HG03064 (cell line): ENCODE measurements around the gene ZNF653.
A peak's percentile ranks its signal among the peaks of the same experiment; 100 is the strongest.

ENCODE experiments used
- ATAC-seq: cut with Tn5 transposase; IDR thresholded peaks from one replicate; pipeline ENCODE4 v1.9.1; 2021; ENCODE audit warnings: low read depth; ENCODE audit not compliant: unreplicated experiment

Gene ZNF653

DNA sequence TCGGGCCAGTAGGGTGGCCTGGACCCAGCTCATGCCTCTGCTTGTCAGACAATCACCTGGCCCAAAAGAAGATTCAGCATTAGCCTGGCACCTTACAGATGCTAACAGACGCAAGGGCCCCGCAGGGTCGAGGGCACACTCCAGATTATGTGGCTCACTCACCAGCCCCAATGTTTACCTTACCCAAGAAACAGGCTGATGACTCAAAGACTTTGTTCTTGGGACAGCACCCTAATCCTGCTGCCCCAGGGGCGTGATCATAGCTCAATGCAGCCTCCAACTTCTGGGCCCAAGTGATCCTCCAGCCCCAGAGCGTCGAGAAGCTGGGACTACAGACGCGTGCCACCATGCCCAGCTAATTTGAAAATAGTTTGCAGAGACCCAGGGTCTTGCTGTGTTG lies 13.5 kb upstream of the ZNF653 start:
- no peak for ATAC-seq

DNA sequence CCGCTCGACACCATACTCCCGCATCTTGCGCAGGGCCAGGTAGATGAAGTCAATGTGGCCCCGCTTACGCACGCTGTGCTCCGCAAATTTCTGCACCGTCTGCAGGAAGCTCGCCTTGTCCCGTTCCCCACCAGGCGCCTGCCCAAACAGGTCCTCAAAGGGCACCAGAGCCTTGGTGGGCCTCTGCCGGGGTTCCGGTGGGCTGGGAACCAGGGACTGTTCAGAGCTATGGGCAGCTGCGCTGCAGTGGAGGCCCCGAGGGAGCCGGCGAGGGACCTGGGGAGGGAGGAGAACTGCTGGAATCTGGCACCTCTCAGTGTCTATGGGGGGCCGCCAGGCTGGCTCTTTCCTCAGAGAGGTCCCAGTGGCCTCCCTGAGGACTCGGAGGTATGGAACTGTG lies 8.3 kb upstream of the ZNF653 start:
- ATAC-seq = no peak

DNA sequence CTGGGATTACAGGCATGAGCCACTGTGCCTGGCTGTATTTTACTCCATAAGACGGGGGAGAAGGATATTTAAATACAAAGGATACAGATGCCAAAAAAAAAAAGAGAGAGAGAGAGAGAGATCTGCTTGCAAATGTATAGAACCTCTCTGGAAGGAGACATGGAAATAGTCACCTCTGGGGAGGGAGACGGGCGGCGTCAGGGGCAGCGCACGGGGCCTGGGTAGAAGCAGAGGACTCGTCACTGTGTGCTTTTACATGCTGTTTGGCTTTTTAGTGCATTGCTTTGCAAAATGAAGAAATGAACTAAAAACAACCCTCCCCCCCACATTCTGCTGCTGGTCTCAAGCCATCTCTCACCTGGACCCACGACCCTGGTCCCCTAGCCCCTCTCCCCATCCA lies 4.8 kb upstream of the ZNF653 start:
- no peak for ATAC-seq

DNA sequence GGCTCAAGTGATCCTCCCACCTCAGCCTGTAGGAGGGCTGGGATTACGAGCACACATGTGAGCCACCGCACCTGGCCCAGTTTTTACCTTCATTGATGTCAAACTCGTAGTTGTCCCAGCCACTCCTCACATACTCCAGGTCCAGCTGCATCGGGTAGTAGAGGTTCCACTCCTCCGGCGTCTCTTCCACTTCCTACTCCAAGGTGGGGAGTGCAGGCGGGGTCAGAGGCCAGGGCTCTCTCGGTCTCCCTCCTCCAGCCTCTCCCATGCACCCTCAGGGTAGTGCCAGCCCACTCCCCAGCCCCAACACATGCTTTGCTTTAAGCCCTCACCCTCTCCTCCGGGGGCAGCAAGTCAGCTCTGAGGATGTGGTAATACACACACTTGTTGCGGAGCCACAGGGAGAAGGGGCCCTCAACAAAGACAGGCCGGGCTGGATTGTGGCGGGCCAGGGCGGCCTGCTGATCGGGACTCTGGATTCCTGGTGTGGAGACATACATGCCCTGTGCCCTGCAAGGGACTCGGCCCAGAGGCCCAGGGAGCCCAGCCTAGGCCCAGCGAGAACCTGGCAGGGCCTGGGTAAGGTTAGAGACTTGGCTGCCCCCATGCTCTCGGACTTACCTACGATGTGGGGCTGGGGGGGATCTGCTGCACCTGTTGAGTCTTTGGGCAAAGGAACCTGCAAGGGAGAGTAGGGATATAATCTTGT lies 1.9 kb upstream of the ZNF653 start:
- ATAC-seq = no peak

DNA sequence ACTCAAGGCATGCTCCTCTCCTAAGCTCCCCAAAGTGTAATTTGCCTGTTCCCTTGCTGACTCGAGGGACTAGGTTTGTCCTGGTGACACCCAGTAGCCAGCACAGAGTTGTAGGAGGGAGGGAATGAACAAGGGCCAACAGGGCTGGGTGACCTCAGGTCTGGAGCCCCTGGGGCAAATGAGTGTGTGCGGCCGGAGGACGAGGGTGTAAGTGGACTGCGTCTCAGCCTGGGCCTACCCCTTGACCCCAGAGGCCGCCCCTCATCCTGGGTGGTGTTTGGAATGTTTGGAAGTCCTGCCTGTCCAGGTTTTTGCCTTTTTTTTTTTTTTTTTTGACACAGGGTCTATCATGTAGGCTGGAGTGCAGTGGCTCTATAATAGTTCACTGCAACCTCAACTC lies 1.3 kb upstream of the ZNF653 start:
- no peak for ATAC-seq

DNA sequence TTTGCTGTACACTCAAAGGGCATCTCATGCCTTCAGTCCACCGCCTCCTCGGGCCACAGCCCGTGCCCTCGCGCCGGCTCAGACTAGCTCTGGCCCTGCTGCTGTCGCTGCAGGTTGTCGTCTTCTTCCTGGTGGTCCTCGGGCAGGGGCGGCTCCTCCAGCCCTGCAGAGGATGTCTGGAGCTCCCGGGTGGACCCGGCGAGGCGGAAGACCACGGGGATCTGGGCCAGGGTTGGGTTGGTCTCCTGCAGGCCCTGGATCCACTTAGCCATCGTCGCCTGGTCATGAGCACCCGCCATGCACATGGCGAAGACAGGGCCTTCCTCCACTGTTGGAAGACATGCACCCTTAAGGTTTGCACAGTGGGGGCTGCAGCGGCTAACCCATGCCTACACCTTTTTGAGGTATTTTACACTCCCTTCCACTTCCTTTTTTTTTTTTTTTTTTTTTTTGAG lies 489 bp upstream of the ZNF653 start:
- ATAC-seq = peak; percentile 12

DNA sequence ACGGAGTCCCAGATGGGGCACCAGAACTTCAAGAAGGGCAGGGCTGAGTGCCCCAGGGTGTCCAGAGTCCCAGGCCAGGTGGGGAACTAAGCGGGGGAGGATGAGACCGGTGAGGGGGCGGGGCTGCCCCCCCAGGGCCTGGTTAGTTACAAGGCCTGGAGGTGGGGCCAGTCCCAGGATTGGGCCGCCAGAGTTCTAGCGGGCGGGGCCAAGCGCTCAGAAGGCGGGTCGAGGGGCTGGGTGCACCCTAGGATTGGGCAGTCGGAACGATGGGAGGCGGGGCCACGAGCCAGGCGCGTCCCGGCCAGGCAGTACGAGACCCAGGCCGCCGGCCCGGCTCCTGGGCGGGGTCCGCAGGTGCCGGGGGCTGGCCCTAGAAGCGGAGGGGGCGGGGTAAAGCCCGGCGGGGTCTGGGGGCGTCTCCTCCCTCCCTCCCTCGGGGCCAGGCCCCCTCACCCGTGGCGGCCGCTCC lies 571 bp downstream of the ZNF653 start:
- ATAC-seq = peak; percentile 70

DNA sequence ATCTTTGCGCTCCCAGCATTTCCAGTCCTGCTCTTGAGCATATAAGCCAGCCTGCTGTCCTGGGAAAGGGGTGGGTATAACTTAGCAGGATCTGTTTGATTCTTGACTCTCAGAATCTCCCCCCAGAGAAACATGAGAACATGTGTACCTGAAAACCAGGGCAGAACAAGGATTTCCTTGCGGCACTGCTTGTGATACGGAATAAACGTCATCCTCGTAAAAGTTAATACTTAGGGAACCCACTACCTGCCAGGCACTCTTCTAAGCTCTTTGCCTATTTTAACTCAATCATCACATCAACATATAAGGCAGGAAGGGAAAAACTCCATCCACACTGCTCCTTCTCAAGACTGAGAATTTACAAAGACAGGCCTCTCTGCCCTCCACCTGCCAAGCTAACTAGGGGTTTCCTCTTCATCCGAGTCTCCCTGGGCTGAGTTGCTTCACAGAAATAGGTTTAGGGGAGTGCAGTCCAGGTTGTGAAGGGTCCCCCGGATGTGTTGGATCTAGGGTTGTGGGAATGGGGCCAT lies 1.1 kb downstream of the ZNF653 start:
- ATAC-seq = no peak

DNA sequence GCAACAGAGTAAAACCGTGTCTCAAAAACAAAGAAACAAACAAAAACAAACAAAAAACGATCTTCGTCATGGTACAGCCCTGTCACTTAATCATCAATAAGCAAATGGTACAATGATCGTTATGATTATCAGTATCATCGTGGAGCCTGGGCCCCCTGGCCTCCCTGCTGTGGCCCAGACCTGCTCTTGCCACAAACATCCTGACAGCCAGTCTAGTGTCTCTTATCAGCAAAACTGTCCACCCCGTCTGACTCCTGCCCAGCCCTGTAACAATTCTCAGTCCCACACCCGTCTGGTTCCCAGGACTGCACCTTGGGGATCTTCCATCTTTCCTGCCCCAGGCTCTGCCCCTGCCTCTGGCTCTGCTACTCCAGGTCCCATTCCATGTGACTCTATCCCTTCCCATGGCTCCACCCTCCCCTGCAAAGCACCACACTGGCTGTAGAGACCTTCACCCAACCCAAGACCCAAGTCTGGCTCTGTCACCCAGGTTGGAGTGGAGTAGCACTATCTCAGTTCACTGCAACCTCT lies 5.7 kb downstream of the ZNF653 start:
- no peak for ATAC-seq

DNA sequence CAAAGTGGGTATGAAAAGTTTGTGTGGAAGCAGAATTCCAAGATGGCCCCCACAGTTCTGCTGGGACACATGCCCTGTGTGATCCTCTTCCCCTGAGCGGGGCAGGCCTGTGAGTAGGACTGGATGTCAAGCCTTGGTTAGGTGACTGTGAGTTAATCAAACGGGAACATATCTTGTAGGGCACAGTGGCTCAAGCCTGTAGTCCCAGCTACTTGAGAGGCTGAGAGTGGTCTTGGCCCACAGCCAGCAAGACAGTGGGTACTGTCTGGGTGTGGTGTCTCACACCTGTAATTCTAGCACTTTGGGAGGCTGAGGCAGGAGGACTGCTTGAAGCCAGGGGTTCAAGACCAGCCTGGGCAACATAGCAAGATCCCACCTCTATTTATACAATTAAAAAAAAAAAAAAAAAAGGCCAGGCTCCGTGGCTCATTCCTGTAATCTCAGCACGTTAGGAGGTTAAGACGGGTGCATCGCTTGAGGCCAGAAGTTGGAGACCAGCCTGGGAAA lies 6.4 kb downstream of the ZNF653 start:
- no peak for ATAC-seq

DNA sequence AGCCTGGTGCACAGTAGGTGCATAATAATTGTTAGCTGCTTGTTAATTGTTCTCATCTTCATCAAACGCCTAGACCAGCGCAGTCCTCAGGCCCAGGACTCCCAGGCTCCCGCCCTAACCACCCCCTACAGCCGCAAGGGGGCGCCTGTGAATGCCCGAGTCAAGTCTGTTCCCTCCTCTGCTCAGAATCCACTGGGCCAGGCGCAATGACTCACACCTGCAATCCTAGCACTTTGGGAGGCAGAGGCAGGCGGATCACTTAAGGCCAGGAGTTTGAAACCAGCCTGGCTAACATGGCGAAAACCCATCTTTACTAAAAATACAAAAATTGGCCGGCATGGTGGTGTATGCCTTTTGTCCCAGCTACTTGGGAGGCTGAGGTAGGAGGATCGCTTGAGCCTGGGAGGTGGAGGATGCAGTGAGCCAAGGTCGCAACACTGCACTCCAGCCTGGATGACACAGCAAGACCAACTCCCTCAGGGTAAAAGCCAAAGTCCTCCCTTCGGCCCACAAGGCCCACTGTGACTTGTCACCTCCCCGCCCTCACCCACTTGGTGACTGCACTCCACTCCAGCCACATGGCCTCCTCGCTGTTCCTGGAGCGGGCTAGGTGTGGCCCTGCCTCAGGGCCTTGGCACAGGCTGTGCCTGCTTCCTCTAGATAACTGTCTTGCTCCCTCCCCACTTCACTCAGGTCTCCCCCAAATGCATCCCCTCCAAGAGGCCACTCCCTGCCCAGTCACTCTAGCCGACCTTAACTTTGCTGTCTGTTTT lies 9.1 kb downstream of the ZNF653 start:
- no peak for ATAC-seq

DNA sequence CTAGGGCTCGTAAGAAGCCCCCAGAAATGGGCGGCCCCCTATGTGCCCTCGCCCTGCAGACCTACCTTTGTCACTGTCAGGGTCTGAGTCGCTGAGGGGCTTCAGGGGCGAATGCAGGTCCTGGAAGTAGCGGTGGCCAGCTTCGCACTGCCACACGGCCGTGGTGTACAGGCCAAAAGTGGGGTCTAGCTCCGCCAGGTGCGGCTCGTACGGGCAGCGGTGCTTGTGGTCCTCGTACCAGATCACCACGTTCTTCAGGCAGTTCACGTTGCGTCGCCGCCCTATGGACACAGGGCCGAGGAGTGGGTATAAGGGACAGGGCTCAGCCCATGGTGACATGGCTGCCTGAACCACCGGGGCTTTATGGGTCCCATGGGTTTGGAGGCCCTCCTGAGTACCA lies 9.8 kb downstream of the ZNF653 start:
- no peak for ATAC-seq

DNA sequence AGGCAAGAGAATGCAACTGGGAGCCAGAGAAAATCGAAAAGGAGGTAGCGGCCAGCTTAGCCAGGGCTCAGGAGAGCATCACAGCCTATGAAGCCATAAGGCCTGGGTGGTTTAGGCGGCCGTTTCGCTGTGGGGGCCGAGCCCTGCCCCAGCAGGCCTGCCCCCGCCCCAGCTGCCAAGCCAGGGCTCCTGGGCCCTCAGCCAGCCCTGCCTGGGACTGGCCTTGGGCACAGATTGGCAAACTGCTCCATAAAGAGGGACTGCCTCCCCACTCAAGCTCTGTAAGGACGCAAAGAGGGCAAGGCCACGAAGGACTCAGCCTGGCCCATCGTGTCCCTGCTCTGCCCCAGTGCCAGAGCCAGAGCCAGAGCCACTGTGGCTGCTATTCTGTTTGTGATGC lies 10.2 kb downstream of the ZNF653 start:
- ATAC-seq = no peak

DNA sequence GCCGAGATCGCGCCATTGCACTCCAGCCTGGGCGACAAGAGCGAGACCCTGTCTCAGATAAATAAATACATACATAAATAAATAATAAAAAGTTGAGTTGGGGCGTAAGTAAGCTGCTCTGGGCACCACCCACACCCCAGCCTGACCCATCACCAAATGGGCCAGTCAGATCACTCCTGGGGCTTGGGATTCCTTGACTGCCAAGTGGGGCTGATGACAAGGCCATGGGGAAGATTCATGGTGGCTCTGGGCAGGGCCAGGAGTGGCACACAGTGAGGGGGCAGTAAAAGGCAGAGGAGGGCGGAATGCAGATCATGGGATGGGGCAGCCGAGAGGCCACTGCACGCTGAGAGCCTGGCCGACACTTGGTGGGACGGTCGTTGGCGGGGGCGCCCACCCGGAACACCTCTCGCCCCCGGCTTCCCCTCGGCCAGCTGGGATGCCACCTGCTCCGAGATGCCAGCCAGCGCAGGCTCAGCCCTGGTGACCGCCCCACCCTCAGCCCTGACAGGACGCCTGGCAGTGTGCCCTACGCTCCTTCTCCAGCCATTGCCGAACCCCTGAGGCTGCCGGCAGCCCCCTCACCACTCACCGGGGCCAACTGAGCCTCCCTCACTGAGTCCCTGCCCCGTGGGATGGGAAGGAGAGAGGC lies 10.9 kb downstream of the ZNF653 start:
- ATAC-seq = no peak

DNA sequence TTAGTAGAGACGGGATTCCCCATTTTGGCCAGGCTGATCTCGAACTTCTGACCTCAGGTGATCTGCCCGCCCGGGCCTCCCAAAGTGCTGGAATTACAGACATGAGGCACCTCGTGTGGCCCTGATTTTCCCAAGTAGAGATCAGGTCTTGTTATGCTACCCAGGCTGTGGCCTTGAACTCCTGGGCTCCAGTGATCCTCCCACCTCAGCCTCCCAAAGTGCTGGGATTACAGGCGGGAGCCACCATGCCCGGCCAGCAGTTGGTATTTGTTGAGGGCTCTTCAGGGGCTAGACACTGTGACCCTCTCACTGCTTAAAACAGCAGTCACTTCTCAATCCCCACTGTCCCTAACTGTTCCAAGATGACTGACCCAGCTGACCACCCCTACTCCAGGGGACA lies 16.3 kb downstream of the ZNF653 start:
- no peak for ATAC-seq

DNA sequence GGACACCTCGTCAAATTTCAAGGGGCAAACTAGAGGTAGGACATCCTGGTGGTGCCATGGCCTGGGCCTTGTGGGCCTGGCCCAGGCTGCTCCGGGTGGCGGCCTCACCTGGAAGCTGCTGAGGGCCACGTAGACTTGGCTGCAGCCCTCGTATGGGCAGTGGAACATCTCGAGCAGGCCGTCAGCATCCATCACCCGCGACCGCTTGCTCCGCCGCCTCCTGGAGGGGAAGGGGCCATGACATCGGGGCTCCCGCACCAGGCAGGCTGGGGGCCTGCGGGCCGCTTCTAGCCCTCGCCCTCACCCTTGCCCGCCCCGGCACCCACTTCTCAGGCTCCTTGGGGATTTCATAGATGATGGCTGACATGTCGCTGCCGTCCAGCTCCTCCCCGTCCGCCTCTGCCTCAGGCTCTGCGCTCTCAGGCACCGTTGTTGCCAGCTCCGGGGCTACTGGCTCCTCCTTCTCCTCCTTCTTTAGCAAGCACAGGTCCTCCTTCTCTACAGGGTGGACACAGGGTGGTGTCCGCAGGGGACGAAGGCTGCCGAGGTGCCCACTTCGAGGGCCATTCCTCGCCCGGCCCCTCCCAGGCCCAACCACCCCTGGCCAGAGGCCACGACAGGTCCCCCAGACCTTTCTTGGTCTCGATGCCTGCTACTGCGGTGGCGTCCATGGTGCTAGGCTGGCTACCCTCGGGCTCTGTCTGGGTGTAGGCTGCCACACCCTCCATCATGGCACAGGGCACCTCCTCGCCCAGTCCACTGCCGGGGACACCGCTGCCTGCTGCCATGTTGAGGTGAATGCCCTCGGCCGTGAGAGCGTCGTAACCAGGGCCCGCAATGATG lies 18.8 kb downstream of the ZNF653 start:
- no peak for ATAC-seq

DNA sequence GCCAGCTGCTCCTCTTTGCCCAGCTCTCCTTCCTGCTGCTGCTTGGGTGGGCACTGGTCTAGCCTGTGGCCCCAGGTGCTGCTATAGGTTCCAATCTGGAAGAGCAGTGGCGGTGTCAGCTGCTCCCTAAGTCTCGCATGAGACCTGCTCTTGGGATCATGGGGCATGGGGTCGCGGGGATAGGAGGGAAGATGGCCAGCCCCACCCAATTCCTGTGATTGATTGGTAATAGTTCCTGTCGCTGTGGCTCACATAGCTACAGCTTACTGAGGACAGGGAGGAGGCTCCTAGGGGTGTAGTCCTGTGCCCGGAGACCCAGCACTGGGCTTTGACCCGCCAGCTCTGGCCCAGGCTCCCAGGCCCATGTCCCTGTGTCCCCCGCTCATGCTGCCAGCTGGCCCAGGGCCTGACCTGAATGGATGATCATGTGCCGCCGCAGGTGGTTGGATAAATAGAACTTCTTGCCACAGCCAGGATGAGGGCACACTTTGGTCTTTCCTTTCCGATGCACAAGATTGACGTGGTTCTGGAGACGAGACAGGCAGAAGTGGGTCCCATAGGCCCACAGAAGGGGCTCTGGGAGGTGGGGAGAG lies 20.3 kb downstream of the ZNF653 start:
- ATAC-seq = no peak

DNA sequence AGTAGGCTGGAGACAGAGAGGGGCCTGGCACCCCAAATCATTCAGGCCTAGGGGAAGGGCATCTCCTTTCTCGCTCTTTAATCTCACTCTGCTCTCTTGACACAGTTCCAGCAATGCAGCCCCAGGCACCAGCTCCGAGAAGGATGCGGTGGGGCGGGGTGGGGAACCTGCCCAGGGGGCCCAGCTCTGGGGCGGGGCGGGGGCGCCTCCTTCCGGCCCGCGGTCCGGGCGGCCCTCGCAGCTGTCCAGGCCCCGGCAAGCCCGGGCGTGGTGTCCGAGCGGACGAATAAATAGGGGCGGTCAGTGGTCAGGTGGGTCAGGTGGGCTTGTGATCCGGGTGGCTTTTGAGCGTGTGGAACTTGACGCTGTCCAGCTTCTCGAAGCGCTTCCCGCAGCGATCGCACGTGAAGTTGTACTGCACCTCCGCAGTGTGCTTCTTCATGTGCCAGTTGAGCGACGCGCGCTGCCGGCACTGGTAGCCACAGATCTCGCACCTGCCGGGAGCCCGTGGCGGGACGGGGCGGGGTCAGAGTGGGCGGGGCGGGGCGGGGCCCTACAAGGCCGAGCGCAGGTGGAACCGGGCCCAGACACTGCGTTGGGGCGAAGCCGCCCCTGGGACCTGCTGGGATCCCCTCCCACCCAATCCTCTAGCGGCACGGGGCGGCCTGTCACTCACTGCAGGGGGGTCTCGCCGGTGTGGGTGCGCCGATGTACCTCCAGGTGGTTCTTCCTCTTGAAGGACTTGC lies 22.1 kb downstream of the ZNF653 start:
- no peak for ATAC-seq
